HG02759 (cell line): Measurements from ENCODE around the gene CILP2.

Source experiments
- ATAC-seq: cut with Tn5 transposase; IDR thresholded peaks from one replicate; pipeline ENCODE4 v1.9.1; 2021; ENCODE audit warnings: mild to moderate bottlenecking, moderate library complexity; ENCODE audit not compliant: unreplicated experiment

The CILP2 gene

GRCh38 chr19:19562665-19563347 lies 24.7 kb downstream of the CILP2 start:
- no peak for ATAC-seq

DNA sequence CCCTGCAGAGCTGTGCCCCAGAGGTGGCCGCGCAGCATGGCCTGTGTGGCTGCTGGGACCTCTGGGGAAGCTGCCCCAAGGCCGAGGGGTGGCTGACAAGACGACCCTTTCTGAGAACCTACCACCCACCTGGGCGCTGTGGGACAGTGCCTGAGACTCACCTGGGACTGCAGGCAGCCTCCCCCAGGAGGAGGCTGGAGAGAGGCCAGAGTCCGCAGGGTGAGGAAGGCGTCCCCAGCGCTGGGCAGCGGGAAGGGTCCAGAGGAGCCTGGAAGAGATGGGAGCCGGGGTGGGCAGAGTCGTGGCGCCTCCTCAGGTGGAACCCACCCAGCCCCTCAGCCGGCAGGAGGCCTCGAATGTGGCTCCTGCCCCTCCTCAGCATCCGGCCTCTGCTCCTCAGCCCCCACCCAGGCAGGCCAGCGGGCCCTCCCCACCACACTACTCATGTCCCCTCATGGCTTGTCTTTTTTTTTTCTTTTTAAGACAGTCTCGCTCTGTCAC lies 25.3 kb downstream of the CILP2 start:
- no peak for ATAC-seq

GRCh38 chr19:19566306-19566705 lies 28.2 kb downstream of the CILP2 start:
- no peak for ATAC-seq

GRCh38 chr19:19567391-19567790 lies 29.3 kb downstream of the CILP2 start:
- no peak for ATAC-seq

DNA sequence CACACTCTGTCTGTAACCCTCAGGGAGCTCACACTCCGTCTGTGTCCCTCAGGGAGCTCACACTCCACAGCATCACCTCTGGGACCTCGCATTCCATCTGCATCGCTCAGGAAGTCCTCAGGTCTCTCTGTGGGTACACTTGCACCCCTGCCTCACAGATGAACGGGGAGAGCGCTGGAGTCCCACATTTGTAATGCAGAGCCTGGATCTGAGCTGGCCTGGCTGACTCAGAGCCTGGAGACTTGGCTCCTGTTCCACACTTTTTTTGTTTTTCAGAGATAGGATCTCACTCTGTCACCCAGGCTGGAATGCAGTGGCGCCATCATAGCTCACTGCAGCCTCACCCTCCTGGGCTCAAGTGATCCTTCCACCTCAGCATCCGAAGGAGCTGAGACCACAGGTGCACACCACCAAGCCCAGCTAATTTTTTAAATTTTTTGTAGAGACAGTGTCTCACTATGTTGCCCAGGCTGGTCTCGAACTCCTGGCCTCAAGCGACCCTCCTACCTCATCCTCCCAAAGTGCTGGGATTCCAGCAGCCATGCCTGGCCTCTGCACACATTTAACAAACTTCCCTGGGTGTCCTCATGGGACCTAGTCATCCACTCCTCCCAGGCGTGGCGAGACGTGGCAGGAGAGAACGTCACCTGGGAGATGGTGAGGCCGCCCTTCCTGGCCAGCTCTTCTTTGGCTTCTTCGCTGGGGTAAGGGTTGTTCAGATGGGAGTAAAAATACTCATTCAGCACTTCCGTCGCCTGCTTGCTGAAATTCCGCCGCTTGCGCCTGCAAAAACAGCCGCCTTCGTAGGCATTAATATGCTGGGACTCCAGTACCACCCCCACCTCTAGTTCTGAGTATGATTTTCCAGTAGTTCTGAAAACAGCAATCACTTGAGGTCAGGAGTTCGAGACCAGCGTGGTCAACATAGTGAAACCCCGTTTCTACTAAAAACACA lies 31.0 kb downstream of the CILP2 start:
- ATAC-seq: no peak

GRCh38 chr19:19570571-19570970 lies 32.5 kb downstream of the CILP2 start:
- no peak for ATAC-seq

GRCh38 chr19:19571071-19571786 lies 33.2 kb downstream of the CILP2 start:
- no peak for ATAC-seq

- no peak for ATAC-seq
Observed at GRCh38 chr19:19575411-19575810, 37.3 kb downstream of the CILP2 start.

GRCh38 chr19:19578252-19578651 lies 40.2 kb downstream of the CILP2 start:
- ATAC-seq: no peak

GRCh38 chr19:19579533-19580361 lies 41.7 kb downstream of the CILP2 start:
- ATAC-seq: no peak

- no peak for ATAC-seq
Observed at GRCh38 chr19:19580418-19580817, 42.4 kb downstream of the CILP2 start.

DNA sequence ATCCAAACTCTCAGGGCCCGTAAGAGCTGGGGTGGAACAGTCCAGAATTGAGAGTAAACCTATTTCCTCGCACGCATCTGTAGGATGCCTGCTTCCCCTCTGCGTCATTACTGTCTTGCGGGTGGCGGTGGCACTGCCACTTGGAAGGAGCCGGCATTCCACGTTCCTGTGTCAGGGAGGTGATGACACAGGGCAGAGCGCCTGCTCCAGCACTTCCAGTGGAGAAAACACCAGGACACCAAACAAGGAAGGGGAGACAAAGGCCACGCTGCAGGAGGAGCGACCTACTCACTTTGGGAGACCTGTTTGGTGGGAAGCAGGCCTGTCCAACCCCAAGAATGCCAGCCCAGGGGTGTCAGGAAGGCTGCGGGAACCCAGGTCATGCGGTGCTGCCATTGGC lies 43.3 kb downstream of the CILP2 start:
- no peak for ATAC-seq

DNA sequence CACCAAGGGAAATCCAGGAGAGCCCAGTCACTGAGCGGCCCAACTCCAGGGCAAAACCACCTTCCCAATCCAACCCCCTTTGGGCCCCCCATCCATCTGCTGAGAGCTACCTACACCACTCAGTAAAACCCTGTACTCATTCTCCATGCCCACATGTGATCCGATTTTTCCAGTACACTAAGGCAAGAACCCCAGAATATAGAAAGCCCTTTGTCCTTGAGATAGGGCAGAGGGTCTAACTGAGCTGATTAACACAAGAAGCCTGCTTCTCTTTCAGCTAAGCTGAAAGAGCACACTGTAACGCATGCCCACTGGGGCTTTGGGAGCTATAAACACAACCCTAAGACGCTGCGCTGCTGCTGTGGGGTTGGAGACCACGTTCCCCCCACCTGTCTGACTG lies 44.4 kb downstream of the CILP2 start:
- no peak for ATAC-seq

- ATAC-seq: no peak
Observed at GRCh38 chr19:19584356-19584755, 46.3 kb downstream of the CILP2 start.

DNA sequence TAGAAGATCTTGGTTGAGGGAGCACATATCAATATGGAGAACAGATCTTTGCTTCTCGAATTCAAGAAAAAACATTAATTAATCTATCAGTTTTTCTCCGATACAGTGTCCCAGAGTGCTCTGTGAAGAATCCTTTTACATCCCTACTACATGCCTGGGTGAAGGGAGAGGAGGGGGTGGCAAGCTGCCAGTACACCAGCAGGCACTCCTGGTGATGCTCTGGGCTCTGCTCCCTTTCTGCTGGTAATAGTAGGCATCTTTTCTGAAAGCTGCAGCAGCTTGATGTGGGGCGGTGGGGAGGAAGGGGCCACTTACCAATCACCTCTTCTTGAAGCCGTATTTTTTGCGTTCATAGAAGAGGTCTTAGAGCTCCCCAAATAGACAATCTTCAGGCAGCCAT lies 49.7 kb downstream of the CILP2 start:
- no peak for ATAC-seq

- no peak for ATAC-seq
Observed at GRCh38 chr19:19588546-19588945, 50.5 kb downstream of the CILP2 start.

GRCh38 chr19:19591133-19591825 lies 53.2 kb downstream of the CILP2 start:
- peak; percentile 85 for ATAC-seq

- ATAC-seq: no peak
Observed at GRCh38 chr19:19592690-19593089, 54.6 kb downstream of the CILP2 start.

- ATAC-seq: no peak
Observed at GRCh38 chr19:19594381-19594780, 56.3 kb downstream of the CILP2 start.

DNA sequence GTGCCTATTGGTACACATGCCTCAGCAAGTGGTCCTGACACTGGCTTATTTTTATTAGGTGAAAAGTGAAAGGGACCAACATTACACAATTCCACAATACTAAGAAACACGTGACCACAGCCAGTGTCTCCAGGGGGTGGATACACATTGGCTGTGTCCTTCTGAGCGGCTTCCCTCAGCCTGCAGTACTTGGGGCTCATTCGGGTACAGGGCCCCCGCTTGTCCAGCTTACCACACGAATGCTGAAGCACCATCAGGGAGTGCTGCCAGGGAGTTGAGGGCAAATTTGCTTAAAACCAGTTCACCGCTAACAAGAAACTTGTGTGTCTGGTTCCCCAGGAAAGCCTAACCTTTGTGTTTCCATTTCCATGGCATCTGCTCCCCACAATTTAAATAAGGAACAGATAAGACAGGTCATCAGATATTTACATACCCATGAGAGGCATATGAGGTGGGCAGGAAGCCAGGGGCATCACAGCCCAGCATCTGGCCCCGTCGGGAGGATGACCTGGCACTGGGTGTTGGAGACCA lies 57.2 kb downstream of the CILP2 start:
- ATAC-seq: no peak
